Epithelial cell of proximal tubule (primary cell): ENCODE data around the gene HFE. TPM values are rescaled to one million over a fixed set of nuclear protein-coding genes. Genes with fewer than 3 reads are reported as not detected.

ENCODE experiments used
- DNase-seq: peaks from one replicate; pipeline ENCODE4 v3.0.0-alpha.2; 2011; ENCODE audit warnings: low read depth
- H3K4me3 ChIP-seq: 2 replicates; pipeline ENCODE4 v1.5.1; 2011; ENCODE audit warnings: low read depth, mild to moderate bottlenecking, low read length
- total RNA-seq: library from RNA; depleted of rRNA; stranded (reverse); fragments of >200 nt; gene quantifications from 2 replicates; pipeline ENCODE4 v1.2.3, GENCODE V29; 2015
- TF ChIP-seq, protein P1 (sequence below): conservative IDR thresholded peaks from 2 replicates; pipeline ENCODE4 v1.5.1; 2012; ENCODE audit warnings: low read depth, mild to moderate bottlenecking, low read length

The HFE gene
- total RNA-seq, 1 donor from 2014 or later, result 5.1 TPM

DNA sequence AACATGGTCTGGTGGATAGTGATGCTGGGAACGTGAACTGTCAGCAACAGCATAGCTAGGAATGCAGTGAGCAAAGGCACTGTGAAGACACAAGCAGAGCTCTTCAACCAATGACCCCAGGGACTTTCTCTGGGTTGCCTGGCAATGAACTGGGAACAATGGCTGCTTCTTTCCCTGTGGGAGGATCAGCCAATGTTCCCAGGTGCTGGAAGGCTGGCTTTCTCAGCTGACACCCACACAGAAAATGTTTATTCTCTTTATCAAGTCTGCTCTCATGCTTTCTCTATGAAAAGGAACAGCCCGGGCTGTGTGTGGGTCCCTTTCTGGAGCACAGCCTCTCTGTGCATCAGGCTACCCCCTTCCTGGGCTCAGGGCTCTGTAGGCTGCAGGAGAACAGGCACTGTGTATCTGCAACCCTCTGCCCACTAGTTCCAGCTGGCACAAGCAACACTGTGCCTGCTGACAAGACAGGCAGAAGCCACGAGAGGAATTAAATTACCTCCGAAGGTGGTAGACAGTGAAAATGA is 54.2 kb downstream of the HFE start:
- DNase-seq, result no peak
- TF ChIP-seq, protein P1, sequence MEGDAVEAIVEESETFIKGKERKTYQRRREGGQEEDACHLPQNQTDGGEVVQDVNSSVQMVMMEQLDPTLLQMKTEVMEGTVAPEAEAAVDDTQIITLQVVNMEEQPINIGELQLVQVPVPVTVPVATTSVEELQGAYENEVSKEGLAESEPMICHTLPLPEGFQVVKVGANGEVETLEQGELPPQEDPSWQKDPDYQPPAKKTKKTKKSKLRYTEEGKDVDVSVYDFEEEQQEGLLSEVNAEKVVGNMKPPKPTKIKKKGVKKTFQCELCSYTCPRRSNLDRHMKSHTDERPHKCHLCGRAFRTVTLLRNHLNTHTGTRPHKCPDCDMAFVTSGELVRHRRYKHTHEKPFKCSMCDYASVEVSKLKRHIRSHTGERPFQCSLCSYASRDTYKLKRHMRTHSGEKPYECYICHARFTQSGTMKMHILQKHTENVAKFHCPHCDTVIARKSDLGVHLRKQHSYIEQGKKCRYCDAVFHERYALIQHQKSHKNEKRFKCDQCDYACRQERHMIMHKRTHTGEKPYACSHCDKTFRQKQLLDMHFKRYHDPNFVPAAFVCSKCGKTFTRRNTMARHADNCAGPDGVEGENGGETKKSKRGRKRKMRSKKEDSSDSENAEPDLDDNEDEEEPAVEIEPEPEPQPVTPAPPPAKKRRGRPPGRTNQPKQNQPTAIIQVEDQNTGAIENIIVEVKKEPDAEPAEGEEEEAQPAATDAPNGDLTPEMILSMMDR, result no peak

DNA sequence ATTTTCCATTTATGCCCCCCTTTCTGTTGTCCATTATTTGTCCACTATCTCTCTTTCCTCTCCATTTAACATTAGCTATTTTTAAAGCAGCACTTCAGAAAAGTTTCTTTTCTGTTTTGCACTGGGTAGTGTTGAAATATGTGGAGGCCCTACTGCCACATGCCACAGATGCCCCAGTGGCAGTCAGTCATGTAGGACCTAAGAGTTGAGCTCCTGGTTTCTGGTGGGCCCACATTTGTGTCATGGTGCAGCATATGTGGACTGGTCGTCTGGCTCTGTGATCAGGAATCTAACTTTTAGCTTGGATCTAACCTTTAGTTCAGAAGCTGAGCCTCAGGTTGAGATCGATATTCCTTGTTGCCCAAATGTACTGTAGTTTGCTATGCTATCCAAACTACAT is 54.8 kb downstream of the HFE start:
- TF ChIP-seq, protein P1, result no peak
- no peak for DNase-seq
- no peak overlapping the region for H3K4me3 ChIP-seq

More for the DNA sequence above, 54.2 kb downstream of the HFE start:
- no peak overlapping the region for H3K4me3 ChIP-seq

Other genes with a start within 250 kb of the HFE start
- gene SLC17A3, start 213.2 kb upstream of the HFE start, total RNA-seq, result not detected in 2 replicates
- gene SLC17A2, start 156.7 kb upstream of the HFE start, total RNA-seq, result not detected in 2 replicates
- gene TRIM38, start 124.6 kb upstream of the HFE start, total RNA-seq, result 3.0 and 4.2 TPM in 2 replicates